KOPT-K1 (cell line): Measurements from ENCODE around the gene FYTTD1.

Experiments used
- H3K27ac ChIP-seq: fragments of 200-600 bp; sonication (generic); 2 replicates; pipeline ENCODE4 v1.5.1; 2016; ENCODE audit warnings: antibody characterized with exemption, mild to moderate bottlenecking, low read depth, low read length; ENCODE audit not compliant: poor library complexity, severe bottlenecking
- H3K36me3 ChIP-seq: fragments of 200-600 bp; sonication (generic); 2 replicates; pipeline ENCODE4 v1.5.1; 2017; ENCODE audit warnings: antibody characterized with exemption, mild to moderate bottlenecking, low read length, moderate library complexity; ENCODE audit not compliant: insufficient read depth
- H3K9me3 ChIP-seq: fragments of 200-600 bp; sonication (generic); 2 replicates; pipeline ENCODE4 v1.5.1; 2017; ENCODE audit warnings: antibody characterized with exemption, low read length, mild to moderate bottlenecking; ENCODE audit not compliant: insufficient read depth, poor library complexity, severe bottlenecking

Gene FYTTD1

GRCh38 chr3:197830308-197830966, 80.8 kb downstream of the FYTTD1 start:
- Histone ChIP-seq H3K36me3 (peaks cover 78% of the 10 kb centered on the region), H3K27ac (no peak overlapping the region), H3K9me3 (no peaks in the 10 kb centered on the region)

- peaks cover 83% of the 10 kb centered on the region for H3K36me3 ChIP-seq
- no peaks in the 10 kb centered on the region for H3K9me3 ChIP-seq
- H3K27ac ChIP-seq = no peak overlapping the region
Observed at GRCh38 chr3:197830967-197831313, 81.3 kb downstream of the FYTTD1 start.

DNA sequence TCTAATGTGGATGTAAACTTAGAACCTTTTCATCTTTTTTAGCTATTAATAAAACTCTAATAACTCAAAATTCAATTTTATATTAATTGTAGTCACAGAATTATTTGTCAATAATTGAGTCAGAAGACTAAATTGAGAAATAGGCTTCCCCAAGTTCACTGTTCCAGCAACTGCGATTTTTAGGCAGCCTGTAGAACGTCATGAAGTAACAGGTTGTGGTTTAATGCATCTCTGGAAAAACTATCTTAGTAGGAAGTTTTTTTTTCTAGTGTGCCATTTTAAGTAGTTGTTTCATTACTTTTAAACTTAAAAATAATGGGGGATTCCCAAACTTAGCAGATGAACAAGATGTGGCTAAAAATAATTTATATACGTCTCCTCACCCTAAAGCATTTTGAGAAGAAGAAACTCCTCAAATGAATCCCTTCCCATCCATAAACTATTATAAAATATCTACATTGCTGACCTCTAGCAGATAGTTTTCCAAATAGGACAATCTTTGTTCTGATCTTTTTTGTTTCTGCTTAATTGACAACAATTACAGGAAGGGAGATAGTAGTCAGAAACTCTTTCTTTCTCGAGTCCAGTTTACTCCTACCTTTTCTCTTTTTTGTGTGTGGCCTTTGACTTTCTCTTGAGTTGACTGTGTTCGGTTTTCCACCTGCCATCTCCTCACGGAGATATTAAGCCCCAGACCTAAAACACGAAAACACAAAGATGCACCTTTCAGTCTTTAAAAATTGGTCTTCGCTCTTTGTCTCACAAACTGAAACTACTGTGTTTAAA, 84.4 kb downstream of the FYTTD1 start:
- Histone ChIP-seq H3K36me3 (peaks cover 66% of the 10 kb centered on the region), H3K9me3 (no peaks in the 10 kb centered on the region), H3K27ac (no peak overlapping the region)

DNA sequence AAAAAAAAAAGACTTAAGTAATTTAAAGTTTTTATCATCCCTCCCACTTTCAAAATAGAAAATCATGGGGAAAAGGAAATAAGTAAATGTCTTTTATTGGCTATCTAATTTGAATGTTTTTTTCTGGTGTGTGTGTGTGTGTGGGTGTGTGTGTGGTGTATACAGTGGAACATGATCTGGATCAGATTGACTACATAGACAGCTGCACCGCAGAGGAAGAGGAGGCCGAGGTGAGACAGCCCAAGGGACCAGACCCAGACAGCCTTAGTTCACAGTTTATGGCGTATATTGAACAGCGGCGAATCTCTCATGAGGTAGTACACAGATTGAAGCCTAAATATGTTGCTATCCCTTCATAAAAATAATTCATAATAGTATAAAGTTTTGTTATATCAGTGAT, 85.8 kb downstream of the FYTTD1 start:
- H3K27ac ChIP-seq = no peak overlapping the region
- H3K36me3 ChIP-seq = peaks cover 67% of the 10 kb centered on the region
- H3K9me3 ChIP-seq = no peaks in the 10 kb centered on the region

DNA sequence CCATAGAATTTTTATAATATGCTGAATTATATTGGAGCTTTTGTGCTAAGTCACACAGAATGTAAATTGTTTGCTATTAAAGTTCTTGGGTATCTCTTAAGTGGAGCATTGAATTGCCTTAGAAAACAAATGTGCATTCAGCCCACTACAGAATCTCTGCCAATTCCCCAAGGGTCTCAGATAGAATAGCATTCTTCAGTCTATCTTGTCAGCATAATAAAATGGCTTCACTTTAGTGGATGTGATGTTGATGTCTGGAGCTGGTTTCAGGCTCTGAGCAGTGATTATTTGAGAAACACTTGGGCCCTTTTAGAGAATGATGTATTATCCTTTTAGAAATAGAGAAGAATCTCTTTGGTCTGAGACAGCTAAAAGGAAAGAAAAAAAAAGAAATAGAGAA, 86.6 kb downstream of the FYTTD1 start:
- Histone ChIP-seq H3K36me3 (peaks cover 68% of the 10 kb centered on the region), H3K27ac (no peak overlapping the region), H3K9me3 (no peaks in the 10 kb centered on the region)
